GM19467 (cell line): Measurements from ENCODE around the gene TUBA4A.

Source experiments
- ATAC-seq: cut with Tn5 transposase; IDR thresholded peaks from one replicate; pipeline ENCODE4 v1.9.1; 2021; ENCODE audit warnings: mild to moderate bottlenecking, moderate library complexity; ENCODE audit not compliant: unreplicated experiment

TUBA4A gene

GRCh38 chr2:219244789-219245147, 8.9 kb downstream of the TUBA4A start:
- ATAC-seq, result no peak

GRCh38 chr2:219243291-219243761, 10.4 kb downstream of the TUBA4A start:
- ATAC-seq, result no peak

GRCh38 chr2:219234331-219234730, 19.4 kb downstream of the TUBA4A start:
- no peak for ATAC-seq

- ATAC-seq, result no peak
These were observed 23.6 kb downstream of the TUBA4A start for GRCh38 chr2:219230059-219230540.

- peak; percentile 94 for ATAC-seq
These were observed 24.2 kb downstream of the TUBA4A start, which contains the start of the genes ANKZF1 and ATG9A for GRCh38 chr2:219229305-219230058. ANKZF1 (plus strand) TSS chr2:219229806; CDS start chr2:219230258, 452 bp downstream. ATG9A (minus strand) TSS chr2:219229636; CDS start chr2:219228024, 1,612 bp downstream.

- no peak for ATAC-seq
These were observed 24.8 kb downstream of the TUBA4A start for GRCh38 chr2:219228911-219229304.

GRCh38 chr2:219228041-219228910, 25.4 kb downstream of the TUBA4A start:
- no peak for ATAC-seq

GRCh38 chr2:219225350-219225749, 28.4 kb downstream of the TUBA4A start:
- no peak for ATAC-seq

GRCh38 chr2:219223831-219224610, 29.7 kb downstream of the TUBA4A start:
- ATAC-seq, result no peak

- no peak for ATAC-seq
These were observed 31.7 kb downstream of the TUBA4A start for GRCh38 chr2:219221957-219222518.

GRCh38 chr2:219220652-219221402, 32.9 kb downstream of the TUBA4A start:
- no peak for ATAC-seq

- no peak for ATAC-seq
These were observed 33.8 kb downstream of the TUBA4A start for GRCh38 chr2:219219784-219220532.

- peak; percentile 72 for ATAC-seq
These were observed 34.7 kb downstream of the TUBA4A start, which contains the start of gene ABCB6 for GRCh38 chr2:219218732-219219701. ABCB6 (minus strand) TSS chr2:219218958; CDS start chr2:219218673, 285 bp downstream.

- peak; percentile 8 for ATAC-seq
These were observed 35.4 kb downstream of the TUBA4A start for GRCh38 chr2:219218217-219218731.

GRCh38 chr2:219216535-219216915, 37.2 kb downstream of the TUBA4A start:
- no peak for ATAC-seq

GRCh38 chr2:219215871-219216534, 37.7 kb downstream of the TUBA4A start:
- no peak for ATAC-seq

GRCh38 chr2:219214786-219215185, 38.9 kb downstream of the TUBA4A start:
- no peak for ATAC-seq
